GM19324 (cell line): ENCODE results near the gene LRRN2.
"Not testable (repeated sequence)": the region's sequence is repeated elsewhere in the genome, so short reads cannot be mapped to it uniquely, and the experiment has no call there.

Experiments
- ATAC-seq: cut with Tn5 transposase; IDR thresholded peaks from one replicate; pipeline ENCODE4 v1.9.1; 2021; ENCODE audit warnings: mild to moderate bottlenecking, moderate library complexity; ENCODE audit not compliant: unreplicated experiment, low FRiP score

The LRRN2 gene

GRCh38 chr1:204692841-204693356 is 7.4 kb upstream of the LRRN2 start:
- no peak for ATAC-seq

DNA sequence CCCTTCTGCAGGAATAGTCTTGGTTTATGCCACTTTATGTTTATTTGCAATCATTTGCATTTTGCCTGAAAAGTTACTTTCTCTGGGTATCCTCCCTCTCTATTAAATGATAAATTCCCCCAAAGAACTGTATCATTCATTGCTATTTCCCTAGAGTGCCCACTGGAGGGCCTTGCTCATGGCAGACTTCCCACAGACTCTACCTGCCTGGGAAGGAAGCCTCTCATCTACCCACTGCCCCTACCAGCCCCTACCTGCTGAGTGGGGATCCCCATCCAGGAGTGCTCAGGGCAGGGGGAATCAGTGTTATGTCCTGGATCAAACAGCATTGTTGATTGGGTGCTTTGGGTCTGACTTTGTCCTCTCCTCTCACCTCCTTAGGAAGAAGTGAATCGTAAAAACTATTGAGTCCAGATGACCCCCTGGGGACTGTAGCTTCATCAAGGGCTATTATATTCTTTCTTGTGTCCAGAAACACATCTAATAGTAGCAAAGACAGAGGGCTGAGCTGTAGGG is 6.8 kb upstream of the LRRN2 start:
- ATAC-seq, result no peak

DNA sequence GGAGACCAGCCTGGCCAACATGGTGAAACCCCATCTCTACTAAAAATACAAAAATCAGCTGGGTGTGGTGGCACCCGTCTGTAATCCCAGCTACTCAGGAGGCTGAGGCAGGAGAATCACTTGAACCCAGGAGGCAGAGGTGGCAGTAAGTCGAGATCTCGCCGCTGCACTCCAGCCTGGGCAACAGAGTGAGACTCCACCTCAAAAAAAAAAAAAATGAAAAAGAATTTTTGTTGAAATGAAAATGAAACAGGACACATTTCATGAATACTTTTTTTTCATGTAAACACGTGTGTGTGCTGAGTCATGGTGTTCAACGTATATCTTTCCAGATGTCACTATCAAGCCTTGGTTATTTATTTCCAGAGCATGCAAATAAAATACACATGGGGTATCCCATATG is 5.8 kb upstream of the LRRN2 start:
- not testable (repeated sequence) for ATAC-seq

- no peak for ATAC-seq
These were observed 3.2 kb upstream of the LRRN2 start for GRCh38 chr1:204688776-204689175.

- ATAC-seq, result no peak
These were observed 2.5 kb upstream of the LRRN2 start for GRCh38 chr1:204688007-204688406.

GRCh38 chr1:204684571-204685235 is 835 bp downstream of the LRRN2 start:
- no peak for ATAC-seq

GRCh38 chr1:204684206-204684570 is 1.4 kb downstream of the LRRN2 start:
- no peak for ATAC-seq

DNA sequence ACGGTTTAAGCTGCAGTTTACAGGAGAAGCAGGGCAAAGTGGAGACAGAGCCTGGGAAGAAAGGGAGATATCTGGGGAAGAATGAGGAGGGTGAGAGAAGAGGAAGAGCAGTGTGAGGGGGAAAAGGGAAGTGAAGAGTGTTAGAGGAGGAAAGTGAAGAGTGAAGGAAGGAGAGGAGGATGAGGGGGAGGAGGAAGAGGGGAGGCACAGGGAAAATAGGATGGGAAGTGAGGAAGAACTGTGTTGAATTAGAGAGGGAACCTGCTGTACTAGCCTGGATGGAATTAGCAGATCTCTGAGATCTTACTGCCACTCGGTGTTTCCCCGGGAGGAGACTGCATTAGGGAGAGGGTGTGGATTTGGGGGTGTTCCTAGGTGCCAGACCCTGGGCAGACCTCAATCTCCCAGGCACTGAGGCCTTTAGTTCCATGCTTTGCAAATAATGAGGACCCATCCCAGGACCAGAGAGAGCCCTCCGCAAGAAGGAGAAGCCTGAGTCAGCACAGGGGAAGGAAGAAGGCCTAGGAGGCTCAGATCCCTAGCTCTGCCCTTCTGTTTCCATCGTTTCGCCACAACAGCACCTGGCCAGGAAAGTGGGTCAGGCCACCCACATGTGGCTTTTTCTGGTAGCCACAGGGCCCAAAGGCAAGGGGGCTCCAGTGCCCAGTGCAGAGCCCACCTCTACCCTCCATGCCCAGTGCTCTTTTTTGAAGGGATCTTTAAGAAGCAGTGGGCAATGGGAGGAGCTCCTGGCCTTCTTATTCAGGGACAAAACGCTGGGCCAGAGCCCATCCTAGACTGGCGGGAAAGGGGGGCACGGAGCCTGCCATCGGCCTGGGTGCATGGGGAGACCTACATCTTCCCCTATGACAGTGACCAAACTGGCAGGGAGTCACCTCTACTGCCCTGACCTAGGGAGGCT is 2.0 kb downstream of the LRRN2 start:
- ATAC-seq, result no peak

DNA sequence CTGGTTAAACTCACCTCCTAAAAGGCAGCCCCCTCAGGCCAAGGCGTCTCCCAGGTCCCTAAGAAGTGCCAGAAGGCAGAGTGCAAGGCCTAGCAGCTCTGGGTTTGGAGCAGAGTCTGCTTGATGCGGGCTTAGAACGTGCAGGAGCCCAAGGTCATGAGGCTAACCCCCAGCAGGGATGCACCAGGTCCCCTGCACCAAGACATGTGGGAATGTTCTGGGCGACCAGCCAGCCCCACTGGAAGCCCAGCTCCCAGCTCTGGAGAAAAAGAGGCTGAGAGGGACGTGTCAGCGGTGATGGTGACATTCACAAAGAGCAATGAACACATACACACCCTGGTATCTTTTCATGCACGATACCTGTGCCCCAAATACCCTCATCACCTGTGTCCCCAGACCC is 5.1 kb downstream of the LRRN2 start:
- no peak for ATAC-seq

DNA sequence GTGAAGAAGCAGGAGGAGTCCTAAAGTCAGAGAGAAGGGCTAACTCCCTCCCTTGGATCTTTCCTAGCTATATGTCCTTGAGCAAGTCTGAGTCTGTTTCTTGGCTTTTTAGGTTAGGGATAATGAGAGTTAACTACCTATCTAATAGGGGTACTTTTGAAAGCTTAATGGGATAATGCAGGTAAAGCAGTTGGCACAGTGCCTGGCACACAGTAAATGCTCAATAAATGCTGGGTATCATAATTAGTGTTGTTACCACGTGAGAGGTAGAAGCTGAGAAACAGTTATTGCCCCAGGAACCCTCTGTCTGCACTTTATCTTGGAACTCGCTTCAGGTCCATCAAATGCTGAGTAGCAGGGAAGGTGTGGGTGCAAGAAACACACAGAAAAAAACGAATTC is 5.5 kb downstream of the LRRN2 start:
- no peak for ATAC-seq

DNA sequence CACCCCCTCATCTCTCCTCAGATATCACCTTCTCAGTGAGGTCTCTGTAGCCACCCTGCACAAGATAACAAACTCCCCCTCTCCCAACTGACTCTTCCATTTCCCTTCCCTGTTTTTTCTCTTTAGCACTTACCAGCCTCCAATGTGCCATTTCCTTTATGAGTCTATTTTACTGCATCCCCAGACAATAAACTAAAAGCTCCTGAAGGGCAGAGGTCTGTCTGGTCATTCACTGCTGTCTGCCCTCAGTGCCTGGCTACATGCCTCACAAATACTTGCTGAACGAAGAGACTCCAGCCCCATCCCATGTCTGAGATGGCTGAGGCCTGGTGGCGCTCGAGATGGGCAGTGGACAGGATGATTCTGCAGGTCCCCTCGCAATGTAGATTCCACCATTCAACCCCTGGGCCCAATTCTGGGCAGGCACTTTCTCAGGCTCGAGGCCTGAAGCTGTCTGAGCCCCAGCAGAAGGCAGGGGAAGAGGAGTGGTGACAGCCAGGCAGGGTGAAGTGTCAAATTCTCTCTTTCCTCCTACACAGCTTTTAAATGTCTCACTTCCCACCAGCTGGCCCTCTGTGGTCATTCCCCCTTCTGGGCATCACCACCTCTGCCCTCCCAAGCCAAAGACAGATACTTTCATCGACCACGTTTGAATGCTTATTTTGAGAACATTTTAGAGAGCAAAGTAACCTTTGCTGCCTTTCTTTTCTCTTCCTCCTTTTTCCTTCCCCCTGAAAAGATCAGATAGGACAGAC is 6.6 kb downstream of the LRRN2 start:
- no peak for ATAC-seq

- ATAC-seq, result no peak
These were observed 7.7 kb downstream of the LRRN2 start for GRCh38 chr1:204677864-204678263.

GRCh38 chr1:204676043-204676442 is 9.5 kb downstream of the LRRN2 start:
- ATAC-seq, result no peak

DNA sequence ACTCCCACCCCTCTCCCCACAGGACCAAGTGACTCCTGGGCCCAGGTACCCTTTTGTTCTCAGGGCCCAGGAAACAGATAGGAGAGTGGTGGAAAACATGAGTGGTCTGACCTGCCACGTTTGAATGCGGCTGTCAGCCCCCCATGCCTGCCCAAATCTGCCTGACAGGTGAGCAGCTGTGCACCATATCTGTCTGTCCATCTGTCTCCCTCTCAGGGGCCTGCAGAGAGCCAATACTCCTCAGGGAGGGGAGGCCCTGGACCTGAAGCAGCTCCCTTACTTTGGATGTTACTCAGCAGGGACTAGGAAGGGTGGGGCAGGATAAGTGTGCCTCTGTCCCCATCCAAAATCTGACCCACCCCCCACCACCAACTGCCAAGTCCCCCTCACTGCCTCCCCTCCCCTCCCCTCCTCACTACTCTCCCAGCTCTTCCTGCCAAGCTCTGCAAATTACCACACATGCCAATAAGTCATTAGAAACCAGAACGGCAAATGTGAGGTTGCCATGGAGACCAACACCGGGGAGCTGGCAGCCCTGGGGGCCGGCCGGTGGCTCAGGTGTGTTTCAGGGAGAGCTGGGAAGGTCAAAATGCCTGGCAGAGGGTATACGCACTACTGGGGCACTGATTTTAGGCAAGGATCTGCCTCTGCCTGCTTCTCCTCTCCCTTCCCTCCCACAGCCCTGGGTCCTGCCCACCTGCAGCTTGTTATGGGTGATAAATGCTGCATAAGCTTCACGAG is 11.5 kb downstream of the LRRN2 start:
- no peak for ATAC-seq

DNA sequence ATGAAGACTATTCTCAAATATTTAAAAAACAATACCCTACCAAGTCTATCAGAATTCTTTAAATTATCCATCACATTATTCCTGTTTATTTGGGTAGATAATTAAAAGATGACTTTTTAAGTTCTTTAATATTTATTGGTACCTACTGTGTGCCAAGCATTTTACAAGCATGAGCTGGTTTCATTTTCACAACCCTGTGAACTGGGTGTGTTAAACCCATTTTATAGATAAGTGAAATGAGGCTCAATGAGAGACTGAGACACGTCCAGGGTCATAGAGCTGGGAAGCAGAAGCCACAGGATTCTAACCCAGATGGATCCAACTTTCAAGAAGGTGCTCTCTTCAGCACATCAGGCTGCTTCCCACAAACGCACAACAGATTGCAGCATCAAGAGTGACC is 12.3 kb downstream of the LRRN2 start:
- ATAC-seq, result no peak

- no peak for ATAC-seq
These were observed 12.9 kb downstream of the LRRN2 start for GRCh38 chr1:204672482-204673121.

DNA sequence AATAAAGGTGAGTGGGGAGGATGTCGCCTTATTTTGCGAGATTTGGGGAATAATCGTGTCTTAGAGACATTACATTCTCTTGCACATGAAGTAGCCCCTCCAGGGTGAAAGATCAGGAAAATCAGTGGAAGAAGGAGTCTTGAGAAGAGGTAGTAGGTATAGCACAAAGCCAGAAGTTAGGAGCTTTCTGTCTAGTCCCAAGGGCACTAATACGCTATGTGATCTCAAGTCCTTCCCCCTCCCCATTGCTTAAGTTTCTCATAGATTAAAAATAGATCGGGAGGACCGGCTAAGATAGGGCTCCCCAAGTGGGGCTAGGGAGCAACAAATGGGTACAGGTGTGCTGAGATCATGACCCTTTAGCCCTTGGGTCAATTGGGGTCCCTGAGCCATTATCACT is 13.5 kb downstream of the LRRN2 start:
- no peak for ATAC-seq

GRCh38 chr1:204670152-204670927 is 15.2 kb downstream of the LRRN2 start:
- no peak for ATAC-seq

GRCh38 chr1:204669579-204669978 is 16.0 kb downstream of the LRRN2 start:
- no peak for ATAC-seq
